ENCODE data around the gene HECTD1. TPM values are rescaled to one million over a fixed set of nuclear protein-coding genes. Genes with fewer than 3 reads are reported as not detected.
A peak's percentile ranks its signal among the peaks of the same experiment; 100 is the strongest.

HECTD1 gene
- total and polyA plus RNA-seq, 11 donors: 42.4 to 185 (median 148) TPM

DNA sequence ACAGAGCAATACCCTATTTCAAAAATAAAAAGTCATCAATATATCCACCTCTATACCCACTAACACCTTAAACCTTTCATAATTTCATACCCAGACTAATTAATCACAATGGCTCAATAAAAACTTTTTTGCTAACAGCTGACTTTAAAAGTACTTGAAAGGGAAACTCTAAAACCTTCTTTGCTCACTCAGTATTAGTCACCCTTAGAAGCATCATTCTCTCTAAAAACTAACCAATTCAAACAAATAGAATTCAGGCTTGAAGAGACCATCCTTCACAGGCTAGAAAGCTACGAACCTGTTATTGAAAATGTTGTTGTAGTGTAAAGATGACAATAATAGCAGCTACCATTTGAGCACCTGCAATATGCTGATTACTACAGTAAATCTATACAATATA is 37.2 kb downstream of the HECTD1 start:
- Histone ChIP-seq H3K27me3 (no peaks in the 10 kb centered on the region), H3K36me3 (peaks cover 0 to 100% (median 98%) of the 10 kb centered on the region in 9 donors), H3K4me1 (peaks cover 0 to 25% (median 8%) of the 10 kb centered on the region in 12 donors), H3K9me3 (no peaks in the 10 kb centered on the region), H3K4me3 (no peak overlapping the region), H3K27ac (no peak overlapping the region)
- intact Hi-C loops (cut with DNase I): loop anchor here in 1 of 10 donors (5.0 kb wide), 1 partner anchor 37 kb away; the partner anchor contains the start of gene HECTD1
- no peak for ATAC-seq
- DNase-seq: no peak
- WGBS, 4 donors: 83 to 94% (median 92%) methylated on average over 1 of the region's 1 CpG
- no peak for TF ChIP-seq POLR2A (IDR thresholded peaks at IDR 0.05)
- TF ChIP-seq, protein P1, sequence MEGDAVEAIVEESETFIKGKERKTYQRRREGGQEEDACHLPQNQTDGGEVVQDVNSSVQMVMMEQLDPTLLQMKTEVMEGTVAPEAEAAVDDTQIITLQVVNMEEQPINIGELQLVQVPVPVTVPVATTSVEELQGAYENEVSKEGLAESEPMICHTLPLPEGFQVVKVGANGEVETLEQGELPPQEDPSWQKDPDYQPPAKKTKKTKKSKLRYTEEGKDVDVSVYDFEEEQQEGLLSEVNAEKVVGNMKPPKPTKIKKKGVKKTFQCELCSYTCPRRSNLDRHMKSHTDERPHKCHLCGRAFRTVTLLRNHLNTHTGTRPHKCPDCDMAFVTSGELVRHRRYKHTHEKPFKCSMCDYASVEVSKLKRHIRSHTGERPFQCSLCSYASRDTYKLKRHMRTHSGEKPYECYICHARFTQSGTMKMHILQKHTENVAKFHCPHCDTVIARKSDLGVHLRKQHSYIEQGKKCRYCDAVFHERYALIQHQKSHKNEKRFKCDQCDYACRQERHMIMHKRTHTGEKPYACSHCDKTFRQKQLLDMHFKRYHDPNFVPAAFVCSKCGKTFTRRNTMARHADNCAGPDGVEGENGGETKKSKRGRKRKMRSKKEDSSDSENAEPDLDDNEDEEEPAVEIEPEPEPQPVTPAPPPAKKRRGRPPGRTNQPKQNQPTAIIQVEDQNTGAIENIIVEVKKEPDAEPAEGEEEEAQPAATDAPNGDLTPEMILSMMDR (IDR thresholded peaks at IDR 0.05): no peak

DNA sequence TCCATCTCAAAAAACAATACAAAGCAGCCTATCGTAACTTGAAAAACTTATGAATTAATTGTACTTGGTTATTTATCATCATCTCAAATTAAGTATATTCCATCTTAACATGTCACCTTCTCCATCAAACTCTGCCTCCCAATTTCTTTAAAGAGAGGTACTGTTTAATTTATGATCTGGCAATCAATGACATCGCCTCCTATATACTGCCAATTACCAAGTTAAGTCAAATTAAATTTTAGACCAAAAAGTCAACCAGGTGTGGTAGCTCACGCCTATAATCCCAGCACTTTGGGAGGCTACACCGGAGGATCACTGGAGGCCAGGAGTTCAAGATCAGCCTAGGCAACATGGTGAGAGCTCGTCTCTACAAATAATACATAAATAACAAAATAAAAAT is 37.7 kb downstream of the HECTD1 start:
- ATAC-seq (no peak), DNase-seq (no peak)
- Histone ChIP-seq H3K36me3 (peaks cover 0 to 100% (median 98%) of the 10 kb centered on the region in 9 donors), H3K27ac (no peak overlapping the region), H3K27me3 (no peaks in the 10 kb centered on the region), H3K4me1 (peaks cover 0 to 31% (median 10%) of the 10 kb centered on the region in 12 donors), H3K9me3 (no peaks in the 10 kb centered on the region), H3K4me3 (no peak overlapping the region)
- TF ChIP-seq POLR2A (IDR thresholded peaks at IDR 0.05): no peak
- TF ChIP-seq, protein P1 (IDR thresholded peaks at IDR 0.05): no peak
- intact Hi-C loops (cut with DNase I): loop anchor here in 1 of 10 donors (5.0 kb wide), 1 partner anchor 37 kb away; the partner anchor contains the start of gene HECTD1
- WGBS, 4 donors: 97 to 99% (median 97%) methylated on average over 5 of the region's 5 CpGs

DNA sequence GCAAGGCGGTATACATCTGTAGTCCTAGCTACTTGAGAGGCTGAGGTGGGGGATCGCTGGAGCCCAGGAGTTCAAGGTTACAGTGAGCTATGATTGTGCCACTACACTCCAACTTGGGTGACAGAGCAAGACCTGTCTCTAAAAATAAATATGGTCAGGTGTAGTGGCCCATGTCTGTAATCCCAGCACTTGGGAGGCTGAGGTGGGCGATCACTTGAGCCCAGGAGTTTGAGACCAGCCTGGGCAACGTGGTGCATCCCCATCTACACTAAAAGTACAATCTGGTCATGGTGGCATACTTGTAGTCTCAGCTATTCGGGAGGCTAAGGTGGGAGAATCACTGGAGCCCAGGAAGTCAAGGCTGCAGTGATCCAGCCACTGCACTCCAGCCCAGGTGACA is 40.6 kb downstream of the HECTD1 start:
- Histone ChIP-seq H3K27ac (peak overlapping the region in 1 of 12 donors; percentile 73), H3K4me1 (peaks cover 0 to 19% (median 10%) of the 10 kb centered on the region in 12 donors), H3K27me3 (no peaks in the 10 kb centered on the region), H3K4me3 (no peak overlapping the region), H3K9me3 (no peaks in the 10 kb centered on the region), H3K36me3 (peaks cover 0 to 99% (median 96%) of the 10 kb centered on the region in 9 donors)
- intact Hi-C loops (cut with DNase I): no loop called here
- ATAC-seq (no peak), DNase-seq (no peak)
- TF ChIP-seq, protein P1 (IDR thresholded peaks at IDR 0.05): no peak
- no peak for TF ChIP-seq POLR2A (IDR thresholded peaks at IDR 0.05)
- WGBS, 4 donors: 94 to 100% (median 97%) methylated on average over 5 of the region's 5 CpGs

DNA sequence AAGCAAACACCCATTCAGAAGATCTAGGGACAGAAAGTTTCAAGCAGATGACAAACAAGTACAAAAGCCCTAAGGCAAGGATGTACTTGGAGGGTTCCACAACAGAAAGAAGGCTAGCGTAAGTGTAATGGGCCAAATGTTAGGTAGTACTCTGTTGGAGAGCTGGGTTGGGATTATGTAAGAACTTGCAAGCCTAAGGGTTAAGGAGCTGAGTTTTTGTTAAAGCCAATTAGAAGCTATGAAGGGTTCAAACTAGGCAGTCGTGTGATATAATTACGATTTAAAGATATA is 41.4 kb downstream of the HECTD1 start:
- Histone ChIP-seq H3K4me3 (no peak overlapping the region), H3K27me3 (no peaks in the 10 kb centered on the region), H3K36me3 (peaks cover 0 to 99% (median 95%) of the 10 kb centered on the region in 9 donors), H3K27ac (peak overlapping the region in 9 of 12 donors; percentile 15 to 73 (median 48)), H3K4me1 (peaks cover 0 to 15% (median 8%) of the 10 kb centered on the region in 12 donors), H3K9me3 (no peaks in the 10 kb centered on the region)
- no peak for ATAC-seq
- no peak for DNase-seq
- TF ChIP-seq, protein P1 (IDR thresholded peaks at IDR 0.05): no peak
- TF ChIP-seq POLR2A (IDR thresholded peaks at IDR 0.05): no peak
- 67 to 76% (median 71%) methylated on average over 3 of the region's 3 CpGs for WGBS, 4 donors
- intact Hi-C loops (cut with DNase I): no loop called here
